Right atrium auricular region (tissue), 2 donors: ENCODE measurements around the gene TCF7L2. TPM values are rescaled to one million over a fixed set of nuclear protein-coding genes. Genes with fewer than 3 reads are reported as not detected.

ENCODE experiments used
- DNase-seq: peaks from one replicate; pipeline ENCODE4 v3.0.0-alpha.2; 2019; ENCODE audit warnings: low spot score
- H3K27ac ChIP-seq, 2 donors: fragments of 200-600 bp; sonication (generic); 1 replicate in 1 of 2; 2 replicates in 1 of 2; pipeline ENCODE4 v1.5.1; 2016 to 2019
- H3K27me3 ChIP-seq, 2 donors: fragments of 200-600 bp; sonication (generic); one replicate each; pipeline versions ENCODE4 v1.5.1 to v1.6.0; 2017 to 2019
- H3K36me3 ChIP-seq: fragments of 200-600 bp; sonication (generic); one replicate; pipeline ENCODE4 v1.5.1; 2016
- H3K4me1 ChIP-seq, 2 donors: fragments of 200-600 bp; sonication (generic); one replicate each; pipeline versions ENCODE4 v1.5.1 to v1.6.0; 2017 to 2019
- H3K4me3 ChIP-seq, 2 donors: fragments of 200-600 bp; sonication (generic); 1 replicate in 1 of 2; 2 replicates in 1 of 2; pipeline ENCODE4 v1.5.1; 2017 to 2019; ENCODE audit warnings: mild to moderate bottlenecking in 1 of 2, moderate library complexity in 1 of 2
- H3K9me3 ChIP-seq, 2 donors: fragments of 200-600 bp; sonication (generic); one replicate each; pipeline ENCODE4 v1.5.1; 2019
- total RNA-seq, 2 donors: library from RNA; depleted of rRNA; stranded (reverse); fragments of >200 nt; gene quantifications; one replicate each; pipeline ENCODE4 v1.1.0, GENCODE V29; 2016
- TF ChIP-seq, protein P1 (sequence below), 2 donors: fragments of 200-600 bp; sonication (generic); IDR thresholded peaks; one replicate each; pipeline ENCODE4 v1.5.1; 2019; ENCODE audit warnings: antibody characterized with exemption in 2 of 2

Gene TCF7L2
- total RNA-seq, 2 donors from 2014 or later: 8.5 to 11.3 TPM

- Histone ChIP-seq H3K36me3 (no peaks in the 10 kb centered on the region), H3K4me1 (peaks cover 0 to 77% of the 10 kb centered on the region in 2 donors), H3K27ac (peak overlapping the region in 1 of 2 donors; percentile 5), H3K9me3 (no peaks in the 10 kb centered on the region), H3K4me3 (no peak overlapping the region), H3K27me3 (no peaks in the 10 kb centered on the region)
- TF ChIP-seq, protein P1, sequence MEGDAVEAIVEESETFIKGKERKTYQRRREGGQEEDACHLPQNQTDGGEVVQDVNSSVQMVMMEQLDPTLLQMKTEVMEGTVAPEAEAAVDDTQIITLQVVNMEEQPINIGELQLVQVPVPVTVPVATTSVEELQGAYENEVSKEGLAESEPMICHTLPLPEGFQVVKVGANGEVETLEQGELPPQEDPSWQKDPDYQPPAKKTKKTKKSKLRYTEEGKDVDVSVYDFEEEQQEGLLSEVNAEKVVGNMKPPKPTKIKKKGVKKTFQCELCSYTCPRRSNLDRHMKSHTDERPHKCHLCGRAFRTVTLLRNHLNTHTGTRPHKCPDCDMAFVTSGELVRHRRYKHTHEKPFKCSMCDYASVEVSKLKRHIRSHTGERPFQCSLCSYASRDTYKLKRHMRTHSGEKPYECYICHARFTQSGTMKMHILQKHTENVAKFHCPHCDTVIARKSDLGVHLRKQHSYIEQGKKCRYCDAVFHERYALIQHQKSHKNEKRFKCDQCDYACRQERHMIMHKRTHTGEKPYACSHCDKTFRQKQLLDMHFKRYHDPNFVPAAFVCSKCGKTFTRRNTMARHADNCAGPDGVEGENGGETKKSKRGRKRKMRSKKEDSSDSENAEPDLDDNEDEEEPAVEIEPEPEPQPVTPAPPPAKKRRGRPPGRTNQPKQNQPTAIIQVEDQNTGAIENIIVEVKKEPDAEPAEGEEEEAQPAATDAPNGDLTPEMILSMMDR (IDR thresholded peaks at IDR 0.05): no peak
- DNase-seq: no peak
These were observed 7.6 kb downstream of the TCF7L2 start for GRCh38 chr10:112957640-112958092.

- Histone ChIP-seq H3K4me3 (no peak overlapping the region), H3K4me1 (peaks cover 0 to 79% of the 10 kb centered on the region in 2 donors), H3K36me3 (no peaks in the 10 kb centered on the region), H3K27ac (peak overlapping the region in 1 of 2 donors; percentile 5), H3K9me3 (no peaks in the 10 kb centered on the region), H3K27me3 (no peaks in the 10 kb centered on the region)
- DNase-seq: no peak
- TF ChIP-seq, protein P1 (IDR thresholded peaks at IDR 0.05): no peak
These were observed 8.4 kb downstream of the TCF7L2 start for GRCh38 chr10:112958275-112958995.

GRCh38 chr10:112959207-112959838 is 9.3 kb downstream of the TCF7L2 start:
- H3K36me3 ChIP-seq: no peaks in the 10 kb centered on the region
- no peaks in the 10 kb centered on the region for H3K9me3 ChIP-seq
- no peak overlapping the region for H3K4me3 ChIP-seq
- no peak overlapping the region for H3K27ac ChIP-seq
- TF ChIP-seq, protein P1 (IDR thresholded peaks at IDR 0.05): no peak
- no peaks in the 10 kb centered on the region for H3K27me3 ChIP-seq
- DNase-seq: no peak
- peaks cover 0 to 79% of the 10 kb centered on the region in 2 donors for H3K4me1 ChIP-seq

GRCh38 chr10:112960151-112960681 is 10.2 kb downstream of the TCF7L2 start:
- no peak overlapping the region for H3K4me3 ChIP-seq
- no peaks in the 10 kb centered on the region for H3K27me3 ChIP-seq
- H3K27ac ChIP-seq: no peak overlapping the region
- H3K4me1 ChIP-seq: peaks cover 0 to 79% of the 10 kb centered on the region in 2 donors
- H3K36me3 ChIP-seq: no peaks in the 10 kb centered on the region
- no peaks in the 10 kb centered on the region for H3K9me3 ChIP-seq
- no peak for DNase-seq
- TF ChIP-seq, protein P1 (IDR thresholded peaks at IDR 0.05): no peak

- H3K4me3 ChIP-seq: no peak overlapping the region
- no peaks in the 10 kb centered on the region for H3K27me3 ChIP-seq
- H3K4me1 ChIP-seq: peaks cover 0 to 79% of the 10 kb centered on the region in 2 donors
- H3K27ac ChIP-seq: no peak overlapping the region
- no peaks in the 10 kb centered on the region for H3K36me3 ChIP-seq
- DNase-seq: no peak
- TF ChIP-seq, protein P1 (IDR thresholded peaks at IDR 0.05): no peak
- no peaks in the 10 kb centered on the region for H3K9me3 ChIP-seq
These were observed 11.6 kb downstream of the TCF7L2 start for GRCh38 chr10:112961609-112962008.
